GM12878 (cell line): Measurements from ENCODE around the gene TUBGCP2. TPM values are rescaled to one million over a fixed set of nuclear protein-coding genes. Genes with fewer than 3 reads are reported as not detected.

Experiments
- BMI1 ChIP-seq: fragments of 450-650 bp; IDR thresholded peaks from 2 replicates; pipeline ENCODE4 v1.6.1; 2016; ENCODE audit warnings: mild to moderate bottlenecking, moderate library complexity, borderline replicate concordance
- CREB1 ChIP-seq: IDR thresholded peaks from 2 replicates; pipeline ENCODE4 v1.6.1; 2012; ENCODE audit warnings: low read depth, mild to moderate bottlenecking, inconsistent platforms
- CTCF ChIP-seq, 3 experiments: IDR thresholded peaks in 2 of 3; conservative IDR thresholded peaks in 1 of 3; 2 replicates each; pipeline ENCODE4 v1.5.1; 2011; ENCODE audit warnings: low read depth in 3 of 3, low read length in 3 of 3, mild to moderate bottlenecking in 3 of 3, control low read depth in 2 of 3, moderate library complexity in 2 of 3, inconsistent platforms in 1 of 3, mixed read lengths in 1 of 3; ENCODE audit not compliant: control insufficient read depth in 2 of 3, insufficient read depth in 1 of 3; ENCODE audit errors: extremely low read depth in 1 of 3
- KLF5 ChIP-seq: fragments of 450-650 bp; IDR thresholded peaks from 2 replicates; pipeline ENCODE4 v1.6.1; 2014; ENCODE audit warnings: mild to moderate bottlenecking; ENCODE audit not compliant: partially characterized antibody
- MLLT1 ChIP-seq: fragments of 450-650 bp; IDR thresholded peaks from 2 replicates; pipeline ENCODE4 v1.6.1; 2016; ENCODE audit warnings: mild to moderate bottlenecking
- MYC ChIP-seq: IDR thresholded peaks from 2 replicates; pipeline ENCODE4 v1.6.1; 2011; ENCODE audit warnings: mild to moderate bottlenecking, low read length, moderate library complexity, inconsistent platforms; ENCODE audit not compliant: insufficient read depth, insufficient replicate concordance, insufficient read length, severe bottlenecking
- NFXL1 ChIP-seq: fragments of 450-650 bp; IDR thresholded peaks from 2 replicates; pipeline ENCODE4 v1.6.1; 2017; ENCODE audit warnings: antibody characterized with exemption, mild to moderate bottlenecking, borderline replicate concordance
- PAX8 ChIP-seq: fragments of 450-650 bp; IDR thresholded peaks from 2 replicates; pipeline ENCODE4 v1.6.1; 2017; ENCODE audit warnings: mild to moderate bottlenecking, moderate library complexity
- PKNOX1 ChIP-seq: fragments of 450-650 bp; IDR thresholded peaks from 2 replicates; pipeline ENCODE4 v1.6.1; 2016; ENCODE audit warnings: mild to moderate bottlenecking
- PML ChIP-seq: IDR thresholded peaks from 2 replicates; pipeline ENCODE4 v1.6.1; 2012; ENCODE audit warnings: low read length, inconsistent platforms
- POLR2AphosphoS5 ChIP-seq: IDR thresholded peaks from 2 replicates; pipeline ENCODE4 v1.6.1; 2011; ENCODE audit warnings: mild to moderate bottlenecking, low read length, inconsistent platforms
- RAD21 ChIP-seq: IDR thresholded peaks from 2 replicates; pipeline ENCODE4 v1.6.1; 2011; ENCODE audit warnings: mild to moderate bottlenecking, low read depth, low read length, moderate library complexity; ENCODE audit not compliant: insufficient read depth
- ZNF622 ChIP-seq: fragments of 450-650 bp; IDR thresholded peaks from 2 replicates; pipeline ENCODE4 v1.6.1; 2017; ENCODE audit warnings: mild to moderate bottlenecking, inconsistent platforms
- polyA plus RNA-seq, 11 experiments: library from polyadenylated mRNA; depleted of rRNA in 4 of 11; unstranded in 6 of 11; stranded (reverse) in 5 of 11; fragments of >200 nt; fragmentation: Nextera tagmentation in 4 of 11; fragmentation: Illumina TruSeq in 1 of 11; extraction: Ambion mirVana in 4 of 11; extraction: Trizol in 1 of 11; gene quantifications; 1 replicate in 1 of 11; 2 replicates in 10 of 11; pipeline versions ENCODE4 v1.2.1 to v1.2.3, GENCODE V29; 2011 to 2016; ENCODE audit warnings: inconsistent platforms in 2 of 11, missing spikeins in 2 of 11, low read depth in 1 of 11
- total RNA-seq, 4 experiments: library from RNA; depleted of rRNA in 3 of 4; stranded (reverse); fragments of >200 nt in 3 of 4; fragmentation: Illumina TruSeq in 1 of 4; extraction: Trizol in 1 of 4; gene quantifications; 2 replicates each; pipeline versions ENCODE4 v1.2.1 to v1.2.3, GENCODE V29; 2013 to 2021
- TF ChIP-seq, protein P1 (sequence below): fragments of 450-650 bp; IDR thresholded peaks from 2 replicates; pipeline ENCODE4 v1.6.1; 2016; ENCODE audit warnings: mild to moderate bottlenecking, moderate library complexity, borderline replicate concordance
- TF ChIP-seq, protein P2 (sequence below): IDR thresholded peaks from 2 replicates; pipeline ENCODE4 v1.6.1; 2011; ENCODE audit warnings: borderline replicate concordance, low read depth, mild to moderate bottlenecking, moderate library complexity, low read length; ENCODE audit not compliant: insufficient read depth, poor library complexity, severe bottlenecking
- TF ChIP-seq, protein P3 (sequence below): fragments of 450-650 bp; formaldehyde crosslinking; IDR thresholded peaks from 2 replicates; pipeline ENCODE4 v1.4.0; 2022; ENCODE audit warnings: mild to moderate bottlenecking, moderate library complexity

The TUBGCP2 gene
- total and polyA plus RNA-seq, 10 of the 15 experiments (the other 5 are each of a cell fraction or from before 2014, with no cell fraction given): 4.8 to 47.1 (median 34.7) TPM

- TF ChIP-seq, protein P1, sequence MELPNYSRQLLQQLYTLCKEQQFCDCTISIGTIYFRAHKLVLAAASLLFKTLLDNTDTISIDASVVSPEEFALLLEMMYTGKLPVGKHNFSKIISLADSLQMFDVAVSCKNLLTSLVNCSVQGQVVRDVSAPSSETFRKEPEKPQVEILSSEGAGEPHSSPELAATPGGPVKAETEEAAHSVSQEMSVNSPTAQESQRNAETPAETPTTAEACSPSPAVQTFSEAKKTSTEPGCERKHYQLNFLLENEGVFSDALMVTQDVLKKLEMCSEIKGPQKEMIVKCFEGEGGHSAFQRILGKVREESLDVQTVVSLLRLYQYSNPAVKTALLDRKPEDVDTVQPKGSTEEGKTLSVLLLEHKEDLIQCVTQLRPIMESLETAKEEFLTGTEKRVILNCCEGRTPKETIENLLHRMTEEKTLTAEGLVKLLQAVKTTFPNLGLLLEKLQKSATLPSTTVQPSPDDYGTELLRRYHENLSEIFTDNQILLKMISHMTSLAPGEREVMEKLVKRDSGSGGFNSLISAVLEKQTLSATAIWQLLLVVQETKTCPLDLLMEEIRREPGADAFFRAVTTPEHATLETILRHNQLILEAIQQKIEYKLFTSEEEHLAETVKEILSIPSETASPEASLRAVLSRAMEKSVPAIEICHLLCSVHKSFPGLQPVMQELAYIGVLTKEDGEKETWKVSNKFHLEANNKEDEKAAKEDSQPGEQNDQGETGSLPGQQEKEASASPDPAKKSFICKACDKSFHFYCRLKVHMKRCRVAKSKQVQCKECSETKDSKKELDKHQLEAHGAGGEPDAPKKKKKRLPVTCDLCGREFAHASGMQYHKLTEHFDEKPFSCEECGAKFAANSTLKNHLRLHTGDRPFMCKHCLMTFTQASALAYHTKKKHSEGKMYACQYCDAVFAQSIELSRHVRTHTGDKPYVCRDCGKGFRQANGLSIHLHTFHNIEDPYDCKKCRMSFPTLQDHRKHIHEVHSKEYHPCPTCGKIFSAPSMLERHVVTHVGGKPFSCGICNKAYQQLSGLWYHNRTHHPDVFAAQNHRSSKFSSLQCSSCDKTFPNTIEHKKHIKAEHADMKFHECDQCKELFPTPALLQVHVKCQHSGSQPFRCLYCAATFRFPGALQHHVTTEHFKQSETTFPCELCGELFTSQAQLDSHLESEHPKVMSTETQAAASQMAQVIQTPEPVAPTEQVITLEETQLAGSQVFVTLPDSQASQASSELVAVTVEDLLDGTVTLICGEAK: no peak
- TF ChIP-seq CTCF (IDR thresholded peaks at IDR 0.05 in 2 of 3, conservative IDR thresholded peaks at IDR 0.05 in 1 of 3; ENCODE audit: control insufficient read depth in 2 of 3, extremely low read depth in 1 of 3, insufficient read depth in 1 of 3, low read depth in 3 of 3, low read length in 3 of 3) (peak; percentile 47 to 64 (median 59)), MYC (no peak), MLLT1 (no peak), RAD21 (peak; percentile 19; the same call in 1 of the 2 replicates), NFXL1 (no peak), PML (no peak), PAX8 (no peak), CREB1 (no peak), POLR2AphosphoS5 (peak; percentile 67), BMI1 (no peak), PKNOX1 (no peak), ZNF622 (no peak), KLF5 (no peak)
- TF ChIP-seq, protein P2, sequence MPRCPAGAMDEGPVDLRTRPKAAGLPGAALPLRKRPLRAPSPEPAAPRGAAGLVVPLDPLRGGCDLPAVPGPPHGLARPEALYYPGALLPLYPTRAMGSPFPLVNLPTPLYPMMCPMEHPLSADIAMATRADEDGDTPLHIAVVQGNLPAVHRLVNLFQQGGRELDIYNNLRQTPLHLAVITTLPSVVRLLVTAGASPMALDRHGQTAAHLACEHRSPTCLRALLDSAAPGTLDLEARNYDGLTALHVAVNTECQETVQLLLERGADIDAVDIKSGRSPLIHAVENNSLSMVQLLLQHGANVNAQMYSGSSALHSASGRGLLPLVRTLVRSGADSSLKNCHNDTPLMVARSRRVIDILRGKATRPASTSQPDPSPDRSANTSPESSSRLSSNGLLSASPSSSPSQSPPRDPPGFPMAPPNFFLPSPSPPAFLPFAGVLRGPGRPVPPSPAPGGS: no peak
- TF ChIP-seq, protein P3, sequence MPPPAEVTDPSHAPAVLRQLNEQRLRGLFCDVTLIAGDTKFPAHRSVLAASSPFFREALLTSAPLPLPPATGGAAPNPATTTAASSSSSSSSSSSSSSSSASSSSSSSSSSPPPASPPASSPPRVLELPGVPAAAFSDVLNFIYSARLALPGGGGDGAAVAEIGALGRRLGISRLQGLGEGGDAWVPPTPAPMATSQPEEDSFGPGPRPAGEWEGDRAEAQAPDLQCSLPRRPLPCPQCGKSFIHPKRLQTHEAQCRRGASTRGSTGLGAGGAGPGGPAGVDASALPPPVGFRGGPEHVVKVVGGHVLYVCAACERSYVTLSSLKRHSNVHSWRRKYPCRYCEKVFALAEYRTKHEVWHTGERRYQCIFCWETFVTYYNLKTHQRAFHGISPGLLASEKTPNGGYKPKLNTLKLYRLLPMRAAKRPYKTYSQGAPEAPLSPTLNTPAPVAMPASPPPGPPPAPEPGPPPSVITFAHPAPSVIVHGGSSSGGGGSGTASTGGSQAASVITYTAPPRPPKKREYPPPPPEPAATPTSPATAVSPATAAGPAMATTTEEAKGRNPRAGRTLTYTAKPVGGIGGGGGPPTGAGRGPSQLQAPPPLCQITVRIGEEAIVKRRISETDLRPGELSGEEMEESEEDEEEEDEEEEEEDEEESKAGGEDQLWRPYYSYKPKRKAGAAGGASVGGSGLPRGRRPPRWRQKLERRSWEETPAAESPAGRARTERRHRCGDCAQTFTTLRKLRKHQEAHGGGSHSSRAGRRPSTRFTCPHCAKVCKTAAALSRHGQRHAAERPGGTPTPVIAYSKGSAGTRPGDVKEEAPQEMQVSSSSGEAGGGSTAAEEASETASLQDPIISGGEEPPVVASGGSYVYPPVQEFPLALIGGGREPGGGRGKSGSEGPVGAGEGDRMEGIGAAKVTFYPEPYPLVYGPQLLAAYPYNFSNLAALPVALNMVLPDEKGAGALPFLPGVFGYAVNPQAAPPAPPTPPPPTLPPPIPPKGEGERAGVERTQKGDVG: no peak
These were observed 33.0 kb downstream of the TUBGCP2 start (continued) for GRCh38 chr10:133275684-133276092.
